Progenitor cell of endocrine pancreas (in vitro differentiated cells): Measurements from ENCODE around the gene NME3. TPM values are rescaled to one million over a fixed set of nuclear protein-coding genes. Genes with fewer than 3 reads are reported as not detected.
A peak's percentile ranks its signal among the peaks of the same experiment; 100 is the strongest.

Experiments
- DNase-seq: peaks from one replicate; pipeline ENCODE4 v3.0.0; 2021; ENCODE audit warnings: low spot score; ENCODE audit not compliant: unreplicated experiment
- H3K27ac Mint-ChIP-seq: 2 replicates; pipeline ENCODE4 v1.8.0; 2021; ENCODE audit warnings: mild to moderate bottlenecking, moderate library complexity, mixed read lengths
- H3K27me3 Mint-ChIP-seq: 2 replicates; pipeline ENCODE4 v1.8.0; 2021; ENCODE audit warnings: mixed read lengths
- H3K36me3 Mint-ChIP-seq: 2 replicates; pipeline ENCODE4 v1.8.0; 2022; ENCODE audit warnings: mixed read lengths; ENCODE audit not compliant: insufficient read depth
- H3K4me1 Mint-ChIP-seq: 2 replicates; pipeline ENCODE4 v1.8.0; 2021; ENCODE audit warnings: low read depth, mixed read lengths
- H3K4me3 Mint-ChIP-seq: 2 replicates; pipeline ENCODE4 v1.8.0; 2021; ENCODE audit warnings: low read depth, mild to moderate bottlenecking, moderate library complexity, mixed read lengths
- H3K9me3 Mint-ChIP-seq: 2 replicates; pipeline ENCODE4 v1.8.0; 2021; ENCODE audit warnings: low read depth, mixed read lengths
- CTCF ChIP-seq: fragments of 200-600 bp; sonication (generic); IDR thresholded peaks from one replicate; pipeline ENCODE4 v1.5.0; 2021; ENCODE audit warnings: antibody characterized with exemption, mild to moderate bottlenecking; ENCODE audit not compliant: unreplicated experiment
- long read RNA-seq: library from polyadenylated mRNA; unstranded; transcript quantifications from one replicate; pipeline ENCODE4 v2.0.0, GENCODE V29; 2020
- total RNA-seq: library from RNA; stranded (reverse); gene quantifications from 2 replicates; pipeline ENCODE4 v1.2.1, GENCODE V29; 2021

The NME3 gene
- 34.4 and 35.3 TPM in 2 replicates for total RNA-seq
- long read RNA-seq, partial matches to known transcripts: 0 of 3 reads
- long read RNA-seq, other reads (novel, unspliced or antisense): 0 of 3 reads

GRCh38 chr16:1771188-1771863, at the start of gene NME3:
Gene NME3 (minus strand): TSS chr16:1771543. CDS start chr16:1771534, 9 bp downstream.
- no peak for TF ChIP-seq CTCF
- DNase-seq: no peak
- Mint-ChIP-seq H3K27ac (peak within 1 kb of the TSS; percentile 98), H3K27me3 (no peaks in the 10 kb centered on the region), H3K4me1 (peaks cover 9% of the 10 kb centered on the region), H3K36me3 (peaks cover 4% of the 10 kb centered on the region), H3K9me3 (no peaks in the 10 kb centered on the region), H3K4me3 (peak within 1 kb of the TSS; percentile 94)

- Mint-ChIP-seq H3K36me3 (peaks cover 2% of the 10 kb centered on the region), H3K9me3 (no peaks in the 10 kb centered on the region), H3K27me3 (no peaks in the 10 kb centered on the region), H3K27ac (no peak overlapping the region), H3K4me3 (no peak overlapping the region), H3K4me1 (peaks cover 9% of the 10 kb centered on the region)
- DNase-seq: no peak
- no peak for TF ChIP-seq CTCF
These were observed 49.6 kb upstream of the NME3 start for GRCh38 chr16:1820946-1821290.

- H3K4me1 Mint-ChIP-seq: peaks cover 5% of the 10 kb centered on the region
- TF ChIP-seq CTCF: no peak
- no peak overlapping the region for H3K4me3 Mint-ChIP-seq
- H3K27me3 Mint-ChIP-seq: no peaks in the 10 kb centered on the region
- no peaks in the 10 kb centered on the region for H3K9me3 Mint-ChIP-seq
- peaks cover 3% of the 10 kb centered on the region for H3K36me3 Mint-ChIP-seq
- no peak for DNase-seq
- H3K27ac Mint-ChIP-seq: no peak overlapping the region
These were observed 49.0 kb upstream of the NME3 start for GRCh38 chr16:1820096-1820945.

GRCh38 chr16:1819611-1820010, 48.3 kb upstream of the NME3 start:
- Mint-ChIP-seq H3K9me3 (no peaks in the 10 kb centered on the region), H3K27me3 (no peaks in the 10 kb centered on the region), H3K4me1 (peaks cover 3% of the 10 kb centered on the region), H3K27ac (no peak overlapping the region), H3K36me3 (peaks cover 7% of the 10 kb centered on the region), H3K4me3 (no peak overlapping the region)
- no peak for TF ChIP-seq CTCF
- DNase-seq: no peak

- H3K36me3 Mint-ChIP-seq: peaks cover 9% of the 10 kb centered on the region
- no peak for TF ChIP-seq CTCF
- H3K27ac Mint-ChIP-seq: no peak overlapping the region
- no peak for DNase-seq
- no peaks in the 10 kb centered on the region for H3K27me3 Mint-ChIP-seq
- H3K4me3 Mint-ChIP-seq: no peak overlapping the region
- no peaks in the 10 kb centered on the region for H3K9me3 Mint-ChIP-seq
- H3K4me1 Mint-ChIP-seq: peaks cover 1% of the 10 kb centered on the region
These were observed 47.7 kb upstream of the NME3 start for GRCh38 chr16:1818873-1819525.
